Effector CD4-positive, alpha-beta T cell (primary cell): ENCODE results near the gene TTC34.

Source experiments
- DNase-seq: peaks from one replicate; pipeline ENCODE4 v3.0.0-alpha.2; 2020

Gene TTC34

DNA sequence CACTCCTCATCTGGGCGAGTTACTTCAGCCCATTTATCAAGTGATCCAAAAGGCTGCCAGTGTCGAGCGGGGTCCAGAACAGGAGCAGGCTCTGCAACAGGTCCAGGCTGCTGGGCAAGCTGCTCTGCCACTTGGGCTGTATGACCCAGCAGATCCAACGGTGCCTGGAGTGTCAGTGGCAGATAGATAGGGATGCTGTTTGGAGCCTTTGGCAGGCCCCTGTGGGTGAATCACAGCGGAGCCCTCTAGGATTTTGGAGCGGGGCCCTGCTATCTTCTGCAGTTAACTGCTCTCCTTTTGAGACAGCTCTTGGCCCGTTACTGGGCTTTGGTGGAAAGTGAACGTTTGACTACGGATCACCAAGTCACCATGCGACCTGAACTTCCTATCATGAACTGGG, 176.2 kb downstream of the TTC34 start:
- no peak for DNase-seq

DNA sequence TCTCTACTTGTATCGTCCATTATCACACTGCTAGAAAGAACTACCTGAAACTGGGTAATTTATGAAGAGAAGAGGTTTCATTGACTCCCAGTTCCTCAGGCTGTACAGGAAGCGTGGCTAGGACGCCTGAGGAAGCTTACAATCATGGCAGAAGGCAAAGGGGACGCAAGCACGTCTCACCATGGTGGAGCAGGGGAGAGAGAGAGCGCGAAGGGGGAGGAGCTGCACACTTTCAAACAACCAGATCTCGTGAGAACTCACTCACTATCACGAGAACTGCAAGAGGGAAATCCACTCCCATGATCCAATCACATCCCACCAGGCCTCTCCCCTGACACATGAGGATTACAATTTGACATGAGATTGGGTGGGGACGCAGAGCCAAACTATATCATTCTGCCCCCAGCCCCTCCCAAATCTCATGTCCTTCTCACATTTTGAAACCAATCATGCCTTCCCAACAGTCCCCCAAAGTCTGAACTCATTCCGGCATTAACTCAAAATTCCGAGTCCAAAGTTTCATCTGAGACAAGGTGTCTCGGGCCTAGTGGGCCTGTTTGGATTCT, 176.7 kb downstream of the TTC34 start:
- DNase-seq, result no peak

DNA sequence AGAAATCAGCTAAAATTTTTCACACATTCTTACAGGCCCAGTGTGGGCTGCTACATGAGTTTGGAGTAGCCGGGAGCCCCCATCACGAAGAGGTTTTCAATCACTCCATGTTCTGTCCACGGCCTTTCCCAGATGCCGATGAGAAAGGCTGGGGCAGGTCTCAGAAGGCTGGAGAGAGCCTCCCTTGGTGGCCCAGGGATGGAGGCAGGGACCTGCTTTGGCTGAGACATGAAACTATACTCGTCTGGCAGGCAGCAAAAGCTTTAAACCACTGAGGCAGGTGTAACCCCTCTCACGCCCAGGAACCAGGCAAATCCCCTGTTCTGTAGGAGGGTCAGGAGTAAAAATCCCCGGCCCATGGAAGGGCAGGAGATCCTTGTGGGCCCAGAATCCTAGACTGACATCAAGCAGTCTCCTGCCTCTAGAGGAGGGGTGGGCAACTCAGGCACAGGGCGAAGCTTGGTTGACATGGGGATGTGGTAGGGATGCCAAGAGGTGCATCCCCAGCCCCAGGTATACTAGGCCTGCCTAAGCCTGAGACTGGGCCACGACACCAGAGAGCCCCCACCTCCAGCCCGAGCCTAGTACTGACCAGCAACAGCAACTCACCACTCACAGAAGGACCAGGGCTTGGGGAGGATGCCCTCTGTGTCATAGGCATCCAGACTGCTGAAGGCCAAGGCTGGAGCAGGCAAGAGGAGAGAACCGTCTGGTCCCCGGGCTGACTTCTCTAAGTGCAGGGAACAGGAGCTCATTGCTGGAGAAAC, 177.7 kb downstream of the TTC34 start:
- DNase-seq, result no peak

DNA sequence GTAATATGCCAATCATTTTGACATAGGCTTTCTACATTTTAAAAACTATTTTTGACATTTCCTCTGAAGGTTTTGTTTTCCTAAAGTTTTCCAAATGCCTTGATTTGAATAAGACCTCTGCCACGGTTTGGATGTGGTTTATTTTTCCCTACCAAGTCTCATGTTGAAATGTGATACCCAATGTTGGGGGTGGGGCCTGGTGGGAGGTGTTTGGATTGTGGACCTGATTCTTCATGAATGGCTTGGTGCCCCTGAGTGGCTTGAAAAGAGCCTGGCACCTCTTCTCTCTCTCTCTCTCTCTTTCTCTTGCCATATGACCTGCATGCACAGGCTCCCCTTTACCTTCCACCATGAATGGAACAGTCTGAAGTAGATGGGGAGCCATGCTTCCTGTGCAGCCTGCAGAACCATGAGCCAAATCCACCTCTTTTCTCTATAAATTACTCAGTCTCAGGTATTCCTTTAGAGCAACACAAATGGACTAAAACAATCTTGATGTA, 183.5 kb downstream of the TTC34 start:
- no peak for DNase-seq

DNA sequence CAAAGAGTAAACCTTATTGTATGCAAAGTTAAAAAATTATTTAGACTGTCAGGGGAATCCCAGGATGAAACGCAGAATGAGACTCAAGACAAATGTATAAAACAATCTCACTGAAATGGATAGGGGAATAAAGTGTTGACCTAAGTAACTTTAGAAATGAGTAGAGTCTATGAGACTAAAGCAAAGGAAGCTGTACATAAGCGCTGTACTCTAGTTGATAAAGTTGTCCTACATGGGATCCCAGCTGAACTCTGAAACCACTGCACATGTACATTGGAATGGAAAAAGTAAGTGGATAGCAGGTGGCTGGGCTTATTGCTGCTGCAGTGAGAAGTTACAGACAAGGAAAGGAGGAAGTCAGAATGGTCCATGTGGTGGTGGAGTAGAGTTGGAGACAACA, 187.3 kb downstream of the TTC34 start:
- DNase-seq, result no peak

DNA sequence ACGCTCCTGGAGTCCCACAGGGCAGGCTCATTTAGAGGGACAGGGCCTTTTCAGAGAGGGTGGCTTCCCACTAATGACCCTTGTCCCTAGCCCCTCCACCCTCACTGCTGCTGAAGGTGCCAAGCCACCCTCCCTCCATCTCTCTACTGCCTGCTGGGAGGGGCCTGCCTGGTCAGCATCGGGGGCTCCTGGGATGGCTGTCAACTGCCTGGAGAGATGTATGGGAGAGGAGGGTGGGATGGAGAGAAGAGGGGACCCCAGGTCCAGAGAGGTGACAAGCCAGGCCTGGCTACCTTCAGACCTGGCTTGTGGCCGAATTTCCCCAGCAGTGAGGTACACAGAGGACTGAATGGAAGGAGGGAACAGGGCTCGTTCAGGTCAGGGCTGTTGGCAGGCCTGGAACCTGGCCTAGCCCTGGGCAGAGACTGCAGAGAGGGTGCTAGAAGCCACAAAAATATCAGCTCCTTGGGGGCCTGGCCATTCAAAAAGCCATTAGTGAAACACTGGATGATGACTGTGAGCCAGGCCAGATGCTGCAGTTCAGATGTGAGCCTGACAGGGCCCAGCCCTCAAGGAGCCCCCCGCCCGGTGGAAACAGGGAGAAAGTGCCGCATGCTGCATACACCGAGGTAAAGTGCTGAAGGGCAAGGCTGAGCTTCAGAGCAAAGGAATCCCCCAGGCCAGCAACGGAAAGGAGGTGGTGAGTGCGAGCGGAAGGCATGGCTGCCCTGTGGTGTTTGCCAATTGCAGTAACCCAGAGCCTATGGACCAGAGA, 188.7 kb downstream of the TTC34 start:
- no peak for DNase-seq

DNA sequence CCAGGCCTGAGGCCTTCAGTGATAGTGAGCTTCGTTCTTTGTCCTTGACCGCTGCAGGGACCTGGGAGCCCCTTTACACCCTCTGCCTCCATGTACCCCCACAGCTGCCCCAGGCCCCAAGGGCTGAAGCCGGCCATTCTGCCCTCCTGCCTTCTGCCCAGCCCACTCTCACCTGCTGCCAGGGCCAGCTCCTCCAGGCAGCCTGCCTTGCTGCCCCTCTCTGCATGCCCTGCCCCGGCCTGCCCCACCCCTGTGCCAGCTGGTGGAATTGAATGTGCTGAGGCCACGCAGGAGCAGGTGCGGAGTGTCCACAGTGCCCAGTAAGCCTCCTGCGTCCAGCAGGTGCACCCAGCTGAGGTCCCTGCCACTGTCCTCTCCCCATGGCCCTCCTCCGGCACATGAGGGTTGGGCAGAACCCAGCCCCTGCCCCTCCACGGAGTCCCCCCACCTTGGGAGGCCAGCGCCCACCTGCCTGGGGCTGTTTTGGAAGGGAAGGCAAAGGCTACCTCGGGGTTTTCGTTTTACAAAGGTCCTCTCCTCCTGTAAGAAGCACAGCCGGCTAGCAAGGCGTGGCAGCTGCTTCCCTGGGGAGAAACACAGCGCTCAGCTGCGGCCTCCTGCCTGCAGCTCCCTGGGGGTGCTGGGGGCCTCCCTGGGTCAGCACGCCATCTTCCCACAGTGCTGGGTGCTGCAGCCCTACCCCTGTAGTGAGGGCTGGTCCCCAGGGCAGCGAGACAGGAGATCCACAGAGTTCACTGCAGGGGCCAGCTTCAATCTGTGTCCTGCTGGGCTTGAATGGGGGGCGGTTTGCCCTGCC, 189.7 kb downstream of the TTC34 start:
- no peak for DNase-seq

DNA sequence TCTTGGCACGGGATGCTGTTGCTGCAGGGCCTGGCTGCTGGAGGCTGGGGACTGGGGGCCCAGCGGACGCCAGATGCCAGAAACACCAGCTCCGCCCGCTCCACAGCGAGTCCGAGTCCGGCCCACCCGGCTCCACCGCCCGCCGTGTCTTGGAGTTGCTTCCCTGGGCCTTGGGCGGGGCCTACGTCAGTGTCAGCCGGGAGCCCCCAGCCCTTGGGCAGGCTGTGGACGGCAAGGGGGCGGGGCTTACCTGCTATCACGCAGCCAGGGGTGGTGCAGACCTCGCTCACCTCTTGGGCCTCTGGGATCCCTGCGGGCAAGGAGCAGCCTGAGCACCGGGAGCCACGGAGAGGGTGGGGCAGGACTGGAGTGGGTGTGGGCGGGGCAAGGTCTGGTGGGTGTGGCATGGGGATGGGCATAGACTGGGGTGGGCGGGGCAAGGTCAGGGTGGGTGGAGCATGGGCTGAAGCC, 190.4 kb downstream of the TTC34 start:
- DNase-seq, result no peak

DNA sequence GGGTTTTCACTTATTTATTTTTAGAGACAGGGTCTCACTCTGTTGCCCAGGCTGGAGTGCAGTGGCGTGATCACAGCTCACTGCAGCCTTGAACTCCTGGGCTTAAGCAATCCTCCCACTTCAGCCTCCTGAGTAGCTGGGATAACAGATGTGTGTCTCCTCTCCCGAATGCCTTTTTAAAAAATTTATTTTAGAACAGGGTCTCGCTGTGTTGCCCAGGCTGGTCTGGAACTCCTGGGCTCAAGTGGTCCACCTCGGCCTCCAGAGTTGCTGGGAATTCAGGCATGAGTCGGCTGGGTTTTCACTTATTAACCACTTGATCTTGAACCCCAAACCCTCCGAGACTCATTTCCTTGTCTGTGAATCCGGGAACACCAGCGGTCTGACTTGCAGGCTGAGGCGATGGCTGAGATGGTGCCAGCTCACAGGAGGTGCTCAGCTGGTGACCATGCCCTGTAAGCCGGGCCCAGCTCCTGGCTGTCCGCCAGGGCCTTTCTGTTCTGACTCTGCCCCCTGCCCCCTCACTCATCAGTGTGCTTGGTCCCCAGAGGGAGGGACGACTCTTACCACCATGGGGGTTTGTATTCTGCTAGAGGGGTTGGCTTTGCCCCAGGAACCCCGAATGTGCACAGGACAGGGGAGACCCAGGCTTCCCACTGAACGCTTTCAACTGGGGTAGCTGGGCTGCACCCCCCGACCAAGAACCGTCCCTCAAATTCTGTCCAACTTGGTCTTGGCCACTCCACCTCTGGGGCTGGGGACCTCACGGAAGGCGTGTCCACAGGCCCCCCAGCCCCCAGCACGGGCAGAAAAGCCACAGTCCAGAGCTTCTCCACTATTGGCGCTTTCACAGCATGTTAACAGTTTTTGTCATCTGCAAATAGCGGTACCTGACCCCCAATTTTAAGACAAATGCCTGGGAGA, 191.2 kb downstream of the TTC34 start:
- no peak for DNase-seq

DNA sequence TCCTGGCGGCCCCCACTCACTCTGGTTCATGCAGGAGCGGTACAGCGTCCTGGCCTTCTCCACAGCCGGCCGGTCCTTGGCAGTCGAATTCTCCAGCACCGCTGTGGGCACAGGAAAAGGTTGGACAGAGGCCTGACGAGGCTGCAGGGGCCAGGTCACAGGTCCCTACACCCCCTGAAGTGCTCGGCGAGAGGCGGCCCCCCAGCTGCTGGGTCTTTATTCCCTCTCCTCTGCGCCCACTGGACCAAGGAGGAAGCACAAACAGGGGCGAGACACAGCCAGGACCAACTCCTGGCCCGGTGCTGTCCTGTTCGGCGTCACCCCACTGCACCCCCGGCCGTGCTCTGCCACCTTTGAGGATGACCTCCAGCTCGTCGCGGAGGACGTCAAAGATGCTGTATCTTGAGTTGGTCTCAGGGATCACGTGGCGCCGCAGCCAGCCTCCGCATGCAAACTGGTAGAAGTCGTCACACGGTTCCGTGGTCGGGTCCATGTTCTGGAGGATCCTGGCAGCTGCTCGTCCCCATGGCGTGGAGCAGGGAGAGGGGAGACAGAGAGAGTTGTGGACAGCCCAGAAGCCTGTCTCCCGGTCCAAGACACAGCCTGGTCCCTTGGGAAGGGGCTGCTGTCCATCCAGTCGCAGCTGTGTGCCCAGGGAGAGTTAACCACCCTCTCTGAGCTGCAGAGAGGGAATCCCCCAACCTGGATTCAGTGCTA, 192.0 kb downstream of the TTC34 start:
- DNase-seq, result no peak

DNA sequence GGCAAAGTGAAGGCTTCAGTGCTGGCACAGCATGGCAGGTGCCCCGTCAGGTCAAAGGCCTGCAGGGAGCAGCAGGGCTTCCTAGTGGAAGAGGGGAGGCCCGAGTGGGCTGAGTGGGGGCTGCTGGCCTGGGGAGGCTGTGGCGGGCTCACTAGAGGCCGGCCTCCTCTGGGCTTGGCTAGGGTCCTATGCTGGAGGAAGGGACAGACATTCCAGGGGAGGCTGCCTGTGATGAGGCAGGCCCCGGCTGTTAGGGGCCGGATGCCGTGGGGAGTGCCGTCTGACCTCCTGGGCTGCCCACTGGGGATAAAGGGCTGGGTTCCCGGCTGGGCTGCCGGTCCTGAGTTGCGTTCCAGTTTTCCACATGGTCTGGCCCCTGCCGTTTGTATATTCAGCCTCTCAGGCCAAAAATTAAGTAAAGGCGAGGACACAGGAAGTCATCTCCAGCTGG, 193.8 kb downstream of the TTC34 start:
- DNase-seq, result no peak

DNA sequence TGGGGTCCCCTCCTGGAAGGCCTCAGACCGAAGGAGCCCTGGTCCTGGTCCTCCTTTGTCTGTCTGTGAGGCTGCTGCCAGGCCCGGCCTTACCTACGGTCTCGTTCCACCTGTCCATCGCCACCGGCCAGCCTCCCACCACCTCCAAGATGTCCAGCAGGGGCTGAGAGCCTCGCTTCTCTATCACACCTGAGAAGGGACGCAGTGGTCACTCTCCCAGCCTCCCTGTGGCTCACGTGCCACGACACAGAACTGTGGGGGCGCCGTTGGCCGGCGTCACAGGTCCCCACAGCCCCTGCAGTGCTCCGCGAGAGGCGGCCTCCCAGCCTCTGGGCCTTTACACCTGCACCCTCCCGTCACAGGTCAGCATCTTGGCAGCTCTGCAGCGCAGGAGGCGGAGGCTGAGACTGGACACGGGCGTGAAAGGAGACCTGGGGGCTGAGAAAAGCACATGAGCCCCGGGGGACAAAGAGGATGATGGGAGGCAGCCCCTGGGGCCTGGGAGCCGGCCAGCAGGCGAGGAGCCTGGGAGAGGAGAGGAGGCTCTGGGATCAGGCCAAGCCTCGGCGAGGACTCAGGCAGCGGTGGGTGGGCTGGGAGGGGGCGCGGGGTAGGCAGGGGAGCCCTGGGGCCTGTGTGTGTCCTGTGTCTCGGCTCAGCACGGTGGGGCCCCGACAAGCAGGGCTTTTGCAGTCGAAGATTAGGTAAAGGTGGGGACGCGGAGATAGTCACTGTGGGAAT, 194.4 kb downstream of the TTC34 start:
- DNase-seq, result no peak

DNA sequence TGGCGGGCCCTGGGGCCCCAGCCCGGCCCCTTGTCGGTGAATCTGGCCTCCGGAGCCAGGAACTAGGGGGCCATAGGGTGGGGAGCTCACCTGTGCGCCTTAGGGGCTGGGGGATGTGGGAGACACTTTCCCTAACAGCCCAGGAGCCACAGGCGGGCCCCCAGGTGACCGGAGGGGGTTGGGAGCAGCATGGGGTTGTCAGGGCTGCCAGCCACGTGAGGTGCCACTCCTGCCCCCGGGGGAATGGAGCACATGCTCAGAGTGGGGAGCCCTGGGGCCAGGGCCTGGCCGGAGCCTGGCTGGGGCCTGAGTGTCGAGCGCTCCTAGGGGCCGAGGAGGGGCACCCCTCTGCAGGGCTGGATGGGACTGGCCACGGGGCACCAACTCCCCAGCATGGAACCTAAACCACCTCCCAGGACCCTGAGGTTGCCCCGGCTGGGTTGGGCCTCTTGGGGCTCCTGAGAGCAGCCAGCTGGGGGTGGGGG, 195.1 kb downstream of the TTC34 start:
- no peak for DNase-seq

DNA sequence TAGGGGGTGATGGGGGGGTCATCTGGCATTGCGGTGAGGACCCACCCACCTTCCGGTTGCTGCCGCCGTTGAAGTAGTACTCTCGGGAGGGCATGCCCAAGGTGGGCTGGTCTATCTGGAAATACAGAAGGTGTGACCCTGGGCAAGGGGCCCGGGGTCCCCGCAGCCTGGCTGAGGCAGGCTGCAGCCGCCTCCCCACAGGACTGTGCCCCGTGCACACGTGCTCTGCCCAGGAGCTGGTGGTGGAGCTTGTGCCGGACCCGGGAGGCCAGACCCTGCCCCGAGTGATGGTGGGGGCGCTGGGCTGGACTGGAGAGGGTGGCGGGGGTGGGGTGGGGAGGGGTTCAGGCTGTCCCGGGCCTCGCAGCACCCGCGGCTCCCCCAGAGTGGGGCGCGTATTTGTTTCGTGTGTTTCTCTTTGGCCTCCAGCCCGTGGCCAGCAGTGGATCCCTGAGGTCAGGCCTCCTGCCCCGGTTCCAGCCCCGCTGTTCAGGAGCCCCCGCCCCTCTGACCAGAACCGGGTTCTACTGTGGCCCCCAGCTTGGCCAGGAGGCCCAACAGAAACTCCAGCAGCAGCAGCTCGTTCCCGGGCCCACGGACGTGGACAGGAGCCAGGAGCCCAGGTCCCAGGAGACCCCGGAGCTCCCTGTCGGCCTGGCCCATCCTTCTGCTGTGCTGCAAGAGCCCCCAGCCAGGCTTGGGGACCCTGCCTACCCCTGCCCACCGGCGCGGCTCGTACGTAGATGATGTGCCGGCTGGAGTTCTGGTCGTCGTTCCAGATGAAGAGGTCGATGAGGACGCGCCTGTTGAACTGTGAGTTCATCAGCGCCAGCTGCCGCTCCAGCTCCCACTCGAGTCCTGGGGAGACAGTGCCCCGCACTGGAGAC, 195.7 kb downstream of the TTC34 start:
- DNase-seq, result no peak

DNA sequence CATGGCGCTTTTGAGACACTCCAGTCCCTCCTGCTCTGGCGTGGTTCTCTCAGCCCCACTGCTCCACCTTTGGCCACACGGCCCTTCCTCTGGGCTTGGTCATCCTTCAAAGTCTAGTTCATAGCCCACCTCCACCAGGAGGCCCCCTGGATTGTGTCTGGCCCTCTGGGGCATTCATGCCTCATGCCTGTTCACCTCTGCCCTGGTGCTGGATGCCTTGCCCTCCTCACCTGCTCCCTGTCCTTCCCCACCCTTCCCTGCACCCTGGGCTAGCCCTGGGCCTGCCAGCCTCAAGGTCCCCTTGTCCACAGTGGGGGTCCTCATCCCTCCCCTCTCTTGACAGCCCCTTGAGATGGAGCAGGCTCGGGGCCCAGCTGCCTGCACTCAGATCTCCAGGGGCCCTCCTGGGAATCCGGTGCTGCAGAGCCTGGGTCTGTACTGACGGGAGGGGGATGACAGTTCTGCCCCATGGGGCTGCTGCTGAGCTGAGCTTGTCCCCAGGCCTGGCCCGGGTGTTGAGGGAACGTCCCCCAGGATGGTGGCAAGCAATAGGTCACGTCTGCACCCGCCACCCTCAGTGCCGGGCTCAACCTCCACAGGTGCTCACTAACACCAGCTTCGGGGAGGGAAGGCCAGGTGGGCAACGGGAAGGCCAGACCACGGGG, 196.5 kb downstream of the TTC34 start:
- no peak for DNase-seq

DNA sequence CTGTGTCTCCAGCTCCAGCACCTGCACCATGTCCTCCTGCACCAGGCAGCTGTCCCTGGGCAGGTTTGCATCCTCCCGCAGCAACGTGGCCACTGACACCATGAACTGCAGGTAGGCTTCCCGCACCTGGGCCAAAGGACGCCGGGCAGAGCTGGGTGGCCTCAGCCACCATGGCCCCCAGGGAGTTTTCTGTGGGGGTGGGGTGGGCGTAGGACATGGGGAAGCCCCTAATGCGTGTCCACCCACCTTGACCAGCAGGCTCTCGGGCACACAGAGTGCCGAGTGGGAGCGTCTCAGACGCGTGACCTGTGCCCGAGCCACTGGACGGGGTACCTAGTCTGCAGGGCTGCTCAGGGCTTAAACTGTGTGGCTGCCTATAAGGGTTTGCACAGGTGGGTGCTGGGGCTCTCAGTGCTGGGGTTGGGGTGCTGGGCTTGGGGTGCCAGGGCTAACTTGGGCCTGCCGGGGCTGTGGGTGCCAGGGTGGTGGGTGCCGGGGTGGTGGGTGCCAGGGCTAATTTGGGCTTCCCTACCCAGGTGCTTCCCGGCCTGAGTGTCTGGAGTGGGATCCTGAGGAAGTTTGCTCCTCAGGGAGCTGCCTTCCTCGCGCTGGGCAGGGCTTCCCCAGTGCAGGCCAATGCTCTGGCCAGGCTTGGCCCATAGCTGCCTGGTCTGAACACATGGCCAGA, 197.2 kb downstream of the TTC34 start:
- DNase-seq, result no peak

DNA sequence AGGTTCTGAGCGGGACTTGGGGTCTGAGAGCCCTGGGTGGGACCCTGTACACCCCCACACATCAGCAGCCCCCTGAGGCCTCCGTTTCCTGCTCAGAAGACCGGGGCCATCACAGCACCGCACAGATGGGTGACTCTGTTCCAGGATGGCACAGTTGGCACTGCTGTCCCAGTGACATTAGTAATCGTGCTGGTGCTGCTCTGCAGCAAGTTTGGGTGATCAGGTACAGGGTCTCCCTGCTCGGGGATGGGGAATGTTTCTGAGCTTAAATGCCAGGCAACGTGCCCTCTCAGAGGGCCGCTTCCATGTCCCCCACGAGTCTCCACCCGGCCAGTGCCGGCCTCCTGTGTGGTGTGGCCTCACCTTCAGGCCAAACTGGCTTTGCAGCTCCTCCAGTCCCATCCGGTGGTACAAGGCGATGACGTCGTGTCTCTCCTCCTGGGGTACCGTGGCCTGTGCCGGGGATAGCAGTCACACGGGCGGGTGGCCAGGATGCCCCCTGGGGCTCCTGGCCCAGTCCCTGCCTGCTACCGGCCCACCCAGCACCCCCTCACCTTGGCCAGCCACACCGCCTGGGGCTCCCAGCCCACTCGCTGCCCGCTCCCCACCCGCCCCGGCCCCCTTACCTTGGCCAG, 197.9 kb downstream of the TTC34 start:
- no peak for DNase-seq
